ENCODE data around the gene USP3.
"Not testable (repeated sequence)": the region's sequence is repeated elsewhere in the genome, so short reads cannot be mapped to it uniquely, and the experiment has no call there.

USP3 gene

GRCh38 chr15:63506537-63507035, 2.2 kb downstream of the USP3 start:
- DNase-seq: no peak
- in situ Hi-C loops (cut with HindIII; ENCODE audit: low pct_ligation_motif_present, low pct_unique_long_range_greater_than_20kb, low sequenced_read_pairs): no loop called here

- DNase-seq: no peak
- in situ Hi-C loops (cut with HindIII; ENCODE audit: low pct_ligation_motif_present, low pct_unique_long_range_greater_than_20kb, low sequenced_read_pairs): no loop called here
Measured at GRCh38 chr15:63507878-63508818, 3.8 kb downstream of the USP3 start.

- DNase-seq: no peak
- in situ Hi-C loops (cut with HindIII; ENCODE audit: low pct_ligation_motif_present, low pct_unique_long_range_greater_than_20kb, low sequenced_read_pairs): no loop called here
Measured at GRCh38 chr15:63509056-63509954, 4.9 kb downstream of the USP3 start.

GRCh38 chr15:63509955-63510940, 5.9 kb downstream of the USP3 start:
- in situ Hi-C loops (cut with HindIII; ENCODE audit: low pct_ligation_motif_present, low pct_unique_long_range_greater_than_20kb, low sequenced_read_pairs): no loop called here
- DNase-seq: peak; percentile 49

GRCh38 chr15:63512148-63512547, 7.8 kb downstream of the USP3 start:
- no peak for DNase-seq
- in situ Hi-C loops (cut with HindIII; ENCODE audit: low pct_ligation_motif_present, low pct_unique_long_range_greater_than_20kb, low sequenced_read_pairs): no loop called here

GRCh38 chr15:63513271-63513670, 8.9 kb downstream of the USP3 start:
- in situ Hi-C loops (cut with HindIII; ENCODE audit: low pct_ligation_motif_present, low pct_unique_long_range_greater_than_20kb, low sequenced_read_pairs): no loop called here
- DNase-seq: no peak

GRCh38 chr15:63513728-63514127, 9.3 kb downstream of the USP3 start:
- no peak for DNase-seq
- in situ Hi-C loops (cut with HindIII; ENCODE audit: low pct_ligation_motif_present, low pct_unique_long_range_greater_than_20kb, low sequenced_read_pairs): no loop called here

GRCh38 chr15:63514531-63514943, 10.1 kb downstream of the USP3 start:
- DNase-seq: no peak
- in situ Hi-C loops (cut with HindIII; ENCODE audit: low pct_ligation_motif_present, low pct_unique_long_range_greater_than_20kb, low sequenced_read_pairs): no loop called here

GRCh38 chr15:63517202-63517601, 12.8 kb downstream of the USP3 start:
- DNase-seq: no peak
- in situ Hi-C loops (cut with HindIII; ENCODE audit: low pct_ligation_motif_present, low pct_unique_long_range_greater_than_20kb, low sequenced_read_pairs): no loop called here

- DNase-seq: no peak
- in situ Hi-C loops (cut with HindIII; ENCODE audit: low pct_ligation_motif_present, low pct_unique_long_range_greater_than_20kb, low sequenced_read_pairs): no loop called here
Measured at GRCh38 chr15:63517628-63518027, 13.2 kb downstream of the USP3 start.

GRCh38 chr15:63519041-63519440, 14.6 kb downstream of the USP3 start:
- DNase-seq: no peak
- in situ Hi-C loops (cut with HindIII; ENCODE audit: low pct_ligation_motif_present, low pct_unique_long_range_greater_than_20kb, low sequenced_read_pairs): no loop called here

GRCh38 chr15:63519548-63520178, 15.3 kb downstream of the USP3 start:
- no peak for DNase-seq
- in situ Hi-C loops (cut with HindIII; ENCODE audit: low pct_ligation_motif_present, low pct_unique_long_range_greater_than_20kb, low sequenced_read_pairs): no loop called here

GRCh38 chr15:63520462-63520861, 16.1 kb downstream of the USP3 start:
- in situ Hi-C loops (cut with HindIII; ENCODE audit: low pct_ligation_motif_present, low pct_unique_long_range_greater_than_20kb, low sequenced_read_pairs); DNase-seq: not testable (repeated sequence)

- DNase-seq: no peak
- in situ Hi-C loops (cut with HindIII; ENCODE audit: low pct_ligation_motif_present, low pct_unique_long_range_greater_than_20kb, low sequenced_read_pairs): no loop called here
Measured at GRCh38 chr15:63522225-63522578, 17.8 kb downstream of the USP3 start.

GRCh38 chr15:63523306-63523990, 19.1 kb downstream of the USP3 start:
- in situ Hi-C loops (cut with HindIII; ENCODE audit: low pct_ligation_motif_present, low pct_unique_long_range_greater_than_20kb, low sequenced_read_pairs): no loop called here

GRCh38 chr15:63524316-63525015, 20.1 kb downstream of the USP3 start:
- in situ Hi-C loops (cut with HindIII; ENCODE audit: low pct_ligation_motif_present, low pct_unique_long_range_greater_than_20kb, low sequenced_read_pairs): no loop called here
- DNase-seq: no peak

More at GRCh38 chr15:63523306-63523990, 19.1 kb downstream of the USP3 start:
- DNase-seq: no peak

GRCh38 chr15:63526401-63526800, 22.0 kb downstream of the USP3 start:
- DNase-seq: no peak
- in situ Hi-C loops (cut with HindIII; ENCODE audit: low pct_ligation_motif_present, low pct_unique_long_range_greater_than_20kb, low sequenced_read_pairs): no loop called here
